ENCODE data around the gene C5orf22.
"Not testable (repeated sequence)": the region's sequence is repeated elsewhere in the genome, so short reads cannot be mapped to it uniquely, and the experiment has no call there.

Gene C5orf22

DNA sequence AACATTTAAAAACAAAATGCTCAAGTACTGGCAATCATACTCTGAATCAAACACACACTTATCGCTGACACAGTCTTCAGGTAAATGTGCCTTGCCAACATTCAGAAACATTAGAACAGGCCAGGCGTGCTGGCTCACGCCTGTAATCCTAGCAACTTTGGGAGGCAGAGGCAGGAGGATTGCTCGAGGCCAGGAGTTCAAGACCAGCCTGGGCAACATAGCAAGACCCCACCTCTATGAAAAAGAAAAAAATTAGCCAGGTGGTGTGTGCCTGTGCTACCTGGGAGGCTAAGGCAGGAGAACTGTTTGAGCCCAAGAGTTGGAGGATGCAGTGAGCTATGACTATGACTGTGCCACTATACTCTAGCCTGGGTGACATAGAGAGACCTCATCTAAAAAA is 20.8 kb upstream of the C5orf22 start:
- no peak for DNase-seq (ENCODE audit: insufficient read length)
- no peak for FAIRE-seq
- TF ChIP-seq TAF1 (IDR thresholded peaks at IDR 0.05; ENCODE audit: borderline replicate concordance, low read depth, low read length): no peak
- TF ChIP-seq POLR2A (IDR thresholded peaks at IDR 0.05; ENCODE audit: low read depth, low read length): no peak
- no peak for TF ChIP-seq POLR2AphosphoS5 (IDR thresholded peaks at IDR 0.05; ENCODE audit: low read depth, low read length)

DNA sequence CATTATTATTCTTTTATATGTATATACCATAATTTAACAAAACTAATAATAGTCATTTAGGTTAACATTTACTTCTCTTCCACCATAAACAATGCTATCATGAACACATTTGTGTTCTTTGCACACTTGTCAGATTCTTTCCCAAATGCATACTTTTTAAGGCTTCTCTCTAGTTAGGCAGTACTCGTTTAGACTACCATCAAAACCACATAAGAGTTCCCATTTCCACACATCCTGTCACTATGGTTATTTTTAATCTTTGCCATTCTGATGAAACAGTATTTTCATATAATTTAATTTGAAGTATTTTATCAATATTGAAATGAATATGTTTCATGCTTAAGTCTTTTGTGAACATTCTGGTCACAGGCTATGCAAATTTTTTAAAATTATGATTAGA is 15.3 kb upstream of the C5orf22 start:
- FAIRE-seq: no peak
- no peak for DNase-seq (ENCODE audit: insufficient read length)
- no peak for TF ChIP-seq POLR2A (IDR thresholded peaks at IDR 0.05; ENCODE audit: low read depth, low read length)
- no peak for TF ChIP-seq POLR2AphosphoS5 (IDR thresholded peaks at IDR 0.05; ENCODE audit: low read depth, low read length)
- TF ChIP-seq TAF1 (IDR thresholded peaks at IDR 0.05; ENCODE audit: borderline replicate concordance, low read depth, low read length): no peak

DNA sequence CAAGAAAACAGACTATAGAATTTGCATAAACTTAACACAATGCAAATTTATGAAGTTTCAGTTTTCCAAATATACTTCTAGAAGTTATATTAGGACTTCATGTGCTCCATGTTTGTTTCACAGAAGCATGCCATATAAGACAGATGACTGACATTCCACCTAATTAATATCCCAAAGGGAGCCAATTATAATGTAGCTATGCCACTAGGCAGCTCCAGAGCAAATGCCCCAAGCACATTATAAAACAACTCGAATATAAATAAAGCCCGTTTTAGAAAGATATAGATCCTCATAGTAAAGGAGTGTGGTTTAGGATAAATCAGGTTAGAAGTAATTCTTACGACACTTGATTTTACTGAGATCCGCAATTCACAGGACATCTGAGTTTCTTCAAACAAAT is 9.1 kb upstream of the C5orf22 start:
- DNase-seq (ENCODE audit: insufficient read length): no peak
- no peak for FAIRE-seq
- TF ChIP-seq POLR2A (IDR thresholded peaks at IDR 0.05; ENCODE audit: low read depth, low read length) (no peak), TAF1 (IDR thresholded peaks at IDR 0.05; ENCODE audit: borderline replicate concordance, low read depth, low read length) (no peak), POLR2AphosphoS5 (IDR thresholded peaks at IDR 0.05; ENCODE audit: low read depth, low read length) (no peak)

DNA sequence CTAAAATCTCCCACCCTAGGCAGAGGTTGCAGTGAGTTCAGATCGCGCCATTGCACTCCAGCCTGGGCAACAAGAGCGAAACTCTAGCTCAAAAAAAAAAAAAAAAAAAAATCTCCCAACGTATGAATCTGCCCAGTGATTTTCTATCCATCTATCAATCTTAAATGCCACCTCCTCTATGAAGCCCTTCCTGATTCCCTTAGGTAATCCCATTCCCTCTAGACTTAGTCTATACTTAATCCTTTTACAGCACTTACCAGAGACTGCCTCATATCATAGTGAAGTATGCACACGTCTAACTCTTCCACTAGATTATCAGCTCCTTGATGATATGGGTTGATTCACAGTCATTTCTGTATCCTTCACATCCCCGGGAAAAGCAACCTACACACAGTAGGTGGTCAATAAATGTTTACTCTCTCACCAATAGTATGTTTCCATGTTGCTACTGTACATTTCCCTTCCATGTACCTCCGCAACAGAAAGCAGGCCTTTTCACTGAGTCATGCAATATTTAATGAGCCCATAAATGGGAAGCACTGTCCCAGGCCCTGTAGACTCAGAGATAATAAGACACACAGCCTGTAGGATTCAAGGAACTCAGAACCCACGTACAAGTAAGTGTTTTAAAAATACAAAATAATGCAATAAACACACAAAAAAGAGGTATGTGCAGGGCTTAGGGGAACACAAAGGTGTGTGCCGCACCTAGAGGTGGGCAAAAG is 1.4 kb upstream of the C5orf22 start:
- TF ChIP-seq TAF1 (IDR thresholded peaks at IDR 0.05; ENCODE audit: borderline replicate concordance, low read depth, low read length) (no peak), POLR2AphosphoS5 (IDR thresholded peaks at IDR 0.05; ENCODE audit: low read depth, low read length) (no peak), POLR2A (IDR thresholded peaks at IDR 0.05; ENCODE audit: low read depth, low read length) (no peak)
- FAIRE-seq (no peak), DNase-seq (ENCODE audit: insufficient read length) (no peak)

DNA sequence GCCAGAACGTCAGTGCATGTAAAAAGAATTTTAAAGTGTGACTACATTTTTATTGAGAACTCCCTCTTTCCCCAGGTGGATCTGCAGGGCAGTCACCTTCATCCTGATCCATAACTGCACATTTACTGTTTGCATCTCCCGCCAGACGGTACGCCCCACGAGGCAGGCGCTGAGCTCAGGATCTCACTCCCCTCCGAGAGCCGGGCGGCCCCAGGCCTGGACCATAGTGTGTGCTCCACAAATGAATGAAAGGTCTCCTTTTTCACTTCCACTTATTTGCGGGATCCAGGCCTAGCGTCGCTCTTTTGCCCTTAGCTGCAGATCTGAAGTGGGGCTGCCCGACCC is 586 bp upstream of the C5orf22 start:
- DNase-seq (ENCODE audit: insufficient read length) (peak; percentile 28), FAIRE-seq (no peak)
- no peak for TF ChIP-seq TAF1 (IDR thresholded peaks at IDR 0.05; ENCODE audit: borderline replicate concordance, low read depth, low read length)
- no peak for TF ChIP-seq POLR2A (IDR thresholded peaks at IDR 0.05; ENCODE audit: low read depth, low read length)
- no peak for TF ChIP-seq POLR2AphosphoS5 (IDR thresholded peaks at IDR 0.05; ENCODE audit: low read depth, low read length)

DNA sequence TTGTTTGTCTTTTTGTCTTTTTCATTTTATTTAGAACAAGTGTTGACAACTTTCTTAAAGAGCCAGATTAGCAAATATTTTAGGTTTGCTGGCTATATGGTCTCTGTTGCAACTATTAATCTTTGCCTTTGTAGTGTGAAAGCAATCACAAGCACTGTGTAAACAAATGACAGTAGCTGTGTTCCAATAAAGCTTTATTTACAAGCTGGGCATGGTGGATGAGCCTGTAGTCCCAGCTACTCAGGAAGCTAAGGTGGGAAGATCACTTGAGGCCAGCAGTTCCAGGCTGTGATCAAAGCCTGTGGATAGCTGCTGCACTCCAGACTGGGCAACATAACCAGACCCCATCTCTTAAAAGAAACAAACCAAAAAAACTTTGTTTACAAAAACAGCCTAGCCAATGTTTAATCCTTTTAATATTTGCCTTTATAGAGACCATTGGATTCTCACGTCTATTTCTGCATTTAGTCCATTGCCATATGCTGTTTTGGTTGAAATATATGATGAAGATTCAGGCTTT is 2.5 kb downstream of the C5orf22 start:
- TF ChIP-seq POLR2A (IDR thresholded peaks at IDR 0.05; ENCODE audit: low read depth, low read length) (no peak), POLR2AphosphoS5 (IDR thresholded peaks at IDR 0.05; ENCODE audit: low read depth, low read length) (no peak), TAF1 (IDR thresholded peaks at IDR 0.05; ENCODE audit: borderline replicate concordance, low read depth, low read length) (no peak)
- FAIRE-seq: no peak
- no peak for DNase-seq (ENCODE audit: insufficient read length)

DNA sequence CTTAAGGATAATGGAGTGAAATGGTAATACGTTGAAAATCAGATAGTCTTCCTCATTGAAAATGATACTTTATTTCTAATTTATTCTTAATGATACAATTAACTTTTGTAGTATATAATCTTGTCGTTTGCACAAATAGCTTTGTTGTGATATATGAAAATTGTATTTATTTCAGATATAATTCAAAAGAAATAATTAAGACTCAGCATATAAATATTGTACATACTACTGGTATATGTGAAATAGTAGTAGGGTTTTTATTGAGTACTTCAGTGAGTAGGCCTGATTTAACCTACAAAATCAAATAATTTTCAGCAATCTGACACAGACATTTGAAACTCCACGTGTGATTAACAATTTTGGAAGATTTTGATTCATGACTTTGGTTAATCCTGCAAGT is 4.8 kb downstream of the C5orf22 start:
- FAIRE-seq: no peak
- DNase-seq (ENCODE audit: insufficient read length): no peak
- TF ChIP-seq POLR2AphosphoS5 (IDR thresholded peaks at IDR 0.05; ENCODE audit: low read depth, low read length) (no peak), POLR2A (IDR thresholded peaks at IDR 0.05; ENCODE audit: low read depth, low read length) (no peak), TAF1 (IDR thresholded peaks at IDR 0.05; ENCODE audit: borderline replicate concordance, low read depth, low read length) (no peak)

DNA sequence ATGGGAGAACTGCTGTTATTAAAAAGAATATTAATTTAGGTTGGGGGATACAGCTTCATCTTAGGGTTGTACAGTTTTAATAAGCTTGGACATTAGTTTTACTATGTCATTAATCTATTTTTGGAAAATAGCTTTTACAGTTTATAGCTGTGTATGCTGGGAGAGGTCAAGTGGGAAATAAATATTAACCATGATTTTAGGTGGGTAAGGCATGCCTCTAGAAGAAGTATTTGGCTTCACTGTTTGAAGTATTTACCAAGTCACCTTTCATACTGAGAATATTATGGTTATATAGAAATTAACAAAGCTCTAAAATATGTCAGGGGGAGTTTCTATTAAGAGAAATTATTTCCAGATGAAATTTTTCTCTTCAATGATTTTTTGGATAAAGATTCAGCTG is 5.2 kb downstream of the C5orf22 start:
- TF ChIP-seq TAF1 (IDR thresholded peaks at IDR 0.05; ENCODE audit: borderline replicate concordance, low read depth, low read length) (no peak), POLR2AphosphoS5 (IDR thresholded peaks at IDR 0.05; ENCODE audit: low read depth, low read length) (no peak), POLR2A (IDR thresholded peaks at IDR 0.05; ENCODE audit: low read depth, low read length) (no peak)
- no peak for FAIRE-seq
- DNase-seq (ENCODE audit: insufficient read length): no peak

DNA sequence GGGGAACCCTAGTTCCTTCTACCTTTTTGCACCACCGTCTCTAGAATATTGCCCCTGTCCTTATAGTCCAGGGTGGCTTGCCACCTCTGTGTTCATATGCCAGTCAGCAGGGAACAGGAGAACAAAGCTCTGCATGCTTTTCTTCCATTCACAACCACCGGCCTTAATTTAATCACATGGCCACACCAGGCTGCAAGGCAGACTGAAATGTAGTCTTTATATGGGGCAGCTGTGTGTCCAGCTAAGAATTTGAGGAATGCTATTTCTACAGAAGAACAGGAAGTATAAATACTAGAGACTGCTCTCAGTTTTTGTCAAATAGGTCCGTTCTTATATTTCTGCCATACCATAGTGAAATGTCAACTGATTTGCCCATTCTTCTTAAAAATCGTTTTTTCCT is 5.8 kb downstream of the C5orf22 start:
- DNase-seq (ENCODE audit: insufficient read length) (no peak), FAIRE-seq (no peak)
- no peak for TF ChIP-seq TAF1 (IDR thresholded peaks at IDR 0.05; ENCODE audit: borderline replicate concordance, low read depth, low read length)
- no peak for TF ChIP-seq POLR2AphosphoS5 (IDR thresholded peaks at IDR 0.05; ENCODE audit: low read depth, low read length)
- no peak for TF ChIP-seq POLR2A (IDR thresholded peaks at IDR 0.05; ENCODE audit: low read depth, low read length)

DNA sequence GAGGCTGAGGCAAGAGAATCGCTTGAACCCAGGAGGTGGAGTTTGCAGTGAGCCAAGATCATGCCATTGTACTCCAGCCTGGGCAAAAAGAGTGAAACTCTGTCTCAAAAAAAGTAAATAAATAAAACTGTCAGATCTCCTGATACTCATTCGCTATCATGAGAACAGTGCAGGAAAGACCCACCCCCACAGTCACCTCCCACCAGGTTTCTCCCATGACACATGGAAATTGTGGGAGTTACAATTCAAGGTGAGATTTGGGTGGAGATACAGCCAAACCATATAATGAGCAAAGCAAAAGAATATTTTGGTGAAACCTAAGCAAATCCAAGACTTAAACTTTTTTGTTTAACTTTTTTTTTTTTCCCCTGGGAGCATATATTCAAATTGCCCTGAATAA is 17.0 kb downstream of the C5orf22 start:
- DNase-seq (ENCODE audit: insufficient read length); FAIRE-seq: not testable (repeated sequence)

DNA sequence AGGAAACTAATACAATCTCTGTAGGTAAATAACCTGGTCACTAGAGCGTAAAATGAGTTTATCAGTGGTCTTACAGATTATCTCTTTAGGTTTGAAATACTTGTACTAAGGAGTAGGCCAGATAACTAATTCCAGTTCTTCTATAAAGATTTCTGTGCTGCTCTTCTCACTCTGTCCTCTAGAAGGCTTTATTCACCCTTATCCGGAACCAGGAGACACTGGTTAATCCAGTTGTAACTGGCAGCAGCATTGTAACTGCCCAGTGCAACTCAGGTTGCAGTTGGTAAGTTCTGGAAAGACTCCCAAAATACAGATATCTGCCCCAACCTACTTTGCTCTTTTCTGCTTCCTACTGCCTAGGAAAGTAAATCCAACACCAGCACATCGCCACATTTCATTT is 19.8 kb downstream of the C5orf22 start:
- FAIRE-seq: no peak
- TF ChIP-seq POLR2A (IDR thresholded peaks at IDR 0.05; ENCODE audit: low read depth, low read length) (no peak), POLR2AphosphoS5 (IDR thresholded peaks at IDR 0.05; ENCODE audit: low read depth, low read length) (no peak)
- DNase-seq (ENCODE audit: insufficient read length): no peak

DNA sequence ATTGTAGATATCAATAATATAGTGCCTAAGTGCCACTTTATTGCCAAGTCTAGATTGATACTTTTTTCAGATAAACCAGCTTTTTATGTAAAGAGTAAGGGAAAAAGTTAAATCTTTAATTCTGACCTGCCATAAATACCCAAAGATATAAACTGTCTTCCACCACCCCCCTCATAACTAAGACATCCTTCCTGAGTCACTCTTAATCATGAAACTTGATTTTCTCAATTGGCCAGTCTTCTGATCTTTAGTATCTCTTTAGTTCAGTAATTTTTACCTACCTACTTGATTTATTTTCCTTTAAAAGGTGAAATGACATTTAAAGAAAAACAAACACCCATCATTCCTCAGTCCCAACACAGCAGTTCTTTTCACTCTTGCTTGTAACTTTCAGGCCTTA is 21.8 kb downstream of the C5orf22 start:
- FAIRE-seq (no peak), DNase-seq (ENCODE audit: insufficient read length) (no peak)
- TF ChIP-seq TAF1 (IDR thresholded peaks at IDR 0.05; ENCODE audit: borderline replicate concordance, low read depth, low read length): no peak
- TF ChIP-seq POLR2A (IDR thresholded peaks at IDR 0.05; ENCODE audit: low read depth, low read length): no peak
- TF ChIP-seq POLR2AphosphoS5 (IDR thresholded peaks at IDR 0.05; ENCODE audit: low read depth, low read length): no peak

DNA sequence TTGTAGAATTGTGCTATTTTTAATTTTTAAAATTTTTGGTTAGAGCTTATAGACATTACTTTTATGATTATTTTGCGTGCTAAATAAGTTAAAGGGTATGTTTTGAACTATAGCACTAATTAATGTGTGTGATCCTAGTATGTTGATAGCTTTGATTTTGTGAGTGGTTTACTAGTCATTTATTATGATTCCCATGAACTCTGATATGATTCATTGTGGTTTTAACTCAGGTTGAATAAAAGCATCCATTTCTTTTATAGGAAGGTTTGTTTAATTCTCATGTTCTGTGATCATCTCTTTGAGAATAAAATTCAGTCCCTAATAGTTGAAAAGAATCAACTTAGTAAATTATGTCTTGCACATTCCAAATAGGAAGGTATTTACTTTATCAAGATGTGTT is 22.5 kb downstream of the C5orf22 start:
- DNase-seq (ENCODE audit: insufficient read length): no peak
- no peak for TF ChIP-seq POLR2AphosphoS5 (IDR thresholded peaks at IDR 0.05; ENCODE audit: low read depth, low read length)
- TF ChIP-seq POLR2A (IDR thresholded peaks at IDR 0.05; ENCODE audit: low read depth, low read length): no peak
- TF ChIP-seq TAF1 (IDR thresholded peaks at IDR 0.05; ENCODE audit: borderline replicate concordance, low read depth, low read length): no peak
- no peak for FAIRE-seq

Data from GM12892 (cell line).